ENCODE data around the gene ARID1A. TPM values are rescaled to one million over a fixed set of nuclear protein-coding genes. Genes with fewer than 3 reads are reported as not detected.

The ARID1A gene
- total and polyA plus RNA-seq, 9 of the 15 experiments (the other 6 are each of a cell fraction or from before 2014, with no cell fraction given), result 8.3 to 88.3 (median 22.5) TPM

GRCh38 chr1:26697978-26698849, 2.4 kb downstream of the ARID1A start (continued):
- TF ChIP-seq BRF1 (IDR thresholded peaks at IDR 0.05; ENCODE audit: borderline replicate concordance, extremely low read depth, insufficient read length), result no peak
- TF ChIP-seq SIN3A (IDR thresholded peaks at IDR 0.05; ENCODE audit: borderline replicate concordance in 2 of 2, control insufficient read depth in 1 of 2, low read depth in 2 of 2, low read length in 2 of 2), result peak; percentile 69 to 93; a peak in 3 of 4 replicates
- no peak for TF ChIP-seq PBX2 (CRISPR knock-in tag; IDR thresholded peaks at IDR 0.05; ENCODE audit: low read depth)
- peak; percentile 85 for TF ChIP-seq PBX2 (tag; conservative IDR thresholded peaks at IDR 0.05; ENCODE audit: low read depth)
- no peak for TF ChIP-seq GATAD2B (IDR thresholded peaks at IDR 0.05; ENCODE audit: borderline replicate concordance)
- TF ChIP-seq ZNF57 (CRISPR knock-in tag; IDR thresholded peaks at IDR 0.05), result no peak
- no peak for TF ChIP-seq RBM14 (IDR thresholded peaks at IDR 0.05; ENCODE audit: borderline replicate concordance, insufficient read depth, low read depth, low read length)
- no peak for TF ChIP-seq GABPA (tag; conservative IDR thresholded peaks at IDR 0.05; ENCODE audit: low read depth)
- TF ChIP-seq MAFF (IDR thresholded peaks at IDR 0.05; ENCODE audit: low read length), result no peak
- no peak for TF ChIP-seq E2F5 (CRISPR knock-in tag; IDR thresholded peaks at IDR 0.05)
- no peak for TF ChIP-seq RBM34 (IDR thresholded peaks at IDR 0.05; ENCODE audit: borderline replicate concordance, insufficient read depth, low read length)
- TF ChIP-seq SIN3B (IDR thresholded peaks at IDR 0.05; ENCODE audit: low read depth), result no peak
- TF ChIP-seq HMG20A (CRISPR knock-in tag; conservative IDR thresholded peaks at IDR 0.05), result no peak
- TF ChIP-seq HNRNPLL (IDR thresholded peaks at IDR 0.05; ENCODE audit: low read depth, low read length, poor library complexity, severe bottlenecking), result peak; percentile 47
- no peak for TF ChIP-seq PYGO2 (tag; IDR thresholded peaks at IDR 0.05)
- TF ChIP-seq BMI1 (IDR thresholded peaks at IDR 0.05; ENCODE audit: low read length), result no peak
- TF ChIP-seq ZNF512 (tag; IDR thresholded peaks at IDR 0.05), result no peak

All from K562 (cell line).